HCT116 (cell line): Measurements from ENCODE around the gene TMEM74B. TPM values are rescaled to one million over a fixed set of nuclear protein-coding genes. Genes with fewer than 3 reads are reported as not detected.

Source experiments
- ATAC-seq: fragments of 200-7000 bp; cut with Tn5 transposase; 2 replicates; pipeline ENCODE4 v1.9.1; 2020; ENCODE audit warnings: mild to moderate bottlenecking, moderate library complexity
- BruUV-seq: library from RNA; stranded (reverse); fragments of 400-500 nt; replicated peaks from 2 replicates; lab custom pipeline; 2021; lab: Mats Ljungman, UMichigan
- CTCF ChIA-PET: fragments of 300-600 bp; sonication (Branson Sonifier 250); formaldehyde crosslinking; loops from one replicate; lab custom pipeline; 2021; ENCODE audit warnings: antibody characterized with exemption; lab: Charles Lee
- POLR2A ChIA-PET: fragments of 300-600, 350-600 bp; sonication (Branson Sonifier 250); formaldehyde crosslinking; loops from one replicate; lab custom pipeline; 2021; ENCODE audit warnings: antibody characterized with exemption; lab: Charles Lee
- RAD21 ChIA-PET, 2 experiments: fragments of 300-600 bp; sonication (Branson Sonifier 250); formaldehyde crosslinking; loops; one replicate each; lab custom pipeline; 2023; ENCODE audit warnings: low total read pairs in 2 of 2; ENCODE audit not compliant: uncharacterized antibody in 2 of 2, unreplicated experiment in 2 of 2, low non-redundant PET in 1 of 2; lab: Charles Lee
- DNase-seq: peaks from one replicate; pipeline ENCODE4 v3.0.0-alpha.2; 2010; ENCODE audit warnings: low read depth, low spot score
- H2AFZ ChIP-seq: fragments of 200-600 bp; shearing (Covaris generic), sonication (generic); 2 replicates; pipeline ENCODE4 v1.6.1; 2017; ENCODE audit warnings: low read depth, mixed run types, mixed read lengths, antibody characterized with exemption, low read length; ENCODE audit not compliant: poor library complexity, severe bottlenecking
- H3K27ac ChIP-seq: 2 replicates; pipeline ENCODE4 v1.5.1; 2012; ENCODE audit warnings: low read depth, low read length
- H3K27me3 ChIP-seq: fragments of 200-600 bp; sonication (generic); 2 replicates; pipeline ENCODE4 v1.6.1; 2016; ENCODE audit warnings: mixed run types, low read length, mixed read lengths; ENCODE audit not compliant: insufficient read depth
- H3K36me3 ChIP-seq, 2 experiments: fragments of 200-500 bp in 1 of 2; fragments of 200-600 bp in 1 of 2; sonication (Bioruptor generic) in 1 of 2; sonication (generic) in 1 of 2; 2 replicates each; pipeline versions ENCODE4 v1.5.1 to v1.6.1; 2014 to 2016; ENCODE audit warnings: low read length in 2 of 2, inconsistent platforms in 1 of 2, mixed read lengths in 1 of 2, mixed run types in 1 of 2; ENCODE audit not compliant: insufficient read depth in 2 of 2, control insufficient read depth in 1 of 2
- H3K4me1 ChIP-seq, 2 experiments: fragments of 200-600 bp in 1 of 2; sonication (generic) in 1 of 2; 2 replicates each; pipeline versions ENCODE4 v1.5.1 to v1.6.1; 2012 to 2017; ENCODE audit warnings: low read length in 2 of 2, inconsistent platforms in 1 of 2, mild to moderate bottlenecking in 1 of 2, mixed read lengths in 1 of 2, mixed run types in 1 of 2, moderate library complexity in 1 of 2; ENCODE audit not compliant: insufficient read depth in 2 of 2, control insufficient read depth in 1 of 2
- H3K4me2 ChIP-seq: fragments of 200-600 bp; sonication (generic); 2 replicates; pipeline ENCODE4 v1.6.1; 2017; ENCODE audit warnings: mixed run types, low read length, mixed read lengths
- H3K4me3 ChIP-seq, 2 experiments: fragments of 200-600 bp in 1 of 2; sonication (generic) in 1 of 2; replicated peaks in 1 of 2; 2 replicates each; pipeline ENCODE4 v1.5.1; 2011 to 2016; ENCODE audit warnings: low read length in 2 of 2, control low read depth in 1 of 2, low read depth in 1 of 2, mild to moderate bottlenecking in 1 of 2, mixed read lengths in 1 of 2, mixed run types in 1 of 2
- H3K79me2 ChIP-seq: fragments of 200-600 bp; sonication (generic); 2 replicates; pipeline ENCODE4 v1.6.1; 2017; ENCODE audit warnings: mild to moderate bottlenecking, mixed run types, low read length, moderate library complexity, mixed read lengths; ENCODE audit not compliant: insufficient read depth
- H3K9ac ChIP-seq: fragments of 200-600 bp; sonication (generic); 2 replicates; pipeline ENCODE4 v1.6.1; 2016; ENCODE audit warnings: low read length, mixed read lengths
- H3K9me2 ChIP-seq: fragments of 200-600 bp; sonication (generic), shearing (Covaris generic); 2 replicates; pipeline ENCODE4 v1.6.1; 2017; ENCODE audit warnings: mixed run types, mild to moderate bottlenecking, moderate library complexity; ENCODE audit not compliant: insufficient read depth
- H3K9me3 ChIP-seq, 2 experiments: fragments of 200-500 bp in 1 of 2; fragments of 200-600 bp in 1 of 2; sonication (Bioruptor generic) in 1 of 2; sonication (generic) in 1 of 2; 2 replicates each; pipeline ENCODE4 v1.6.1; 2014 to 2017; ENCODE audit warnings: low read length in 2 of 2, mixed read lengths in 2 of 2, inconsistent platforms in 1 of 2, low read depth in 1 of 2, mild to moderate bottlenecking in 1 of 2, mixed run types in 1 of 2, moderate library complexity in 1 of 2; ENCODE audit not compliant: control insufficient read depth in 1 of 2, insufficient read depth in 1 of 2
- H4K20me1 ChIP-seq: fragments of 200-600 bp; sonication (generic), shearing (Covaris generic); 2 replicates; pipeline ENCODE4 v1.6.1; 2017; ENCODE audit warnings: mixed run types, mild to moderate bottlenecking, moderate library complexity; ENCODE audit not compliant: insufficient read depth
- ATF3 ChIP-seq: IDR thresholded peaks from 2 replicates; pipeline ENCODE4 v1.6.1; 2012
- CBX3 ChIP-seq: IDR thresholded peaks from 2 replicates; pipeline ENCODE4 v1.6.1; 2012; ENCODE audit warnings: low read depth
- JUND ChIP-seq: IDR thresholded peaks from 2 replicates; pipeline ENCODE4 v1.6.1; 2012
- REST ChIP-seq: IDR thresholded peaks from 2 replicates; pipeline ENCODE4 v1.6.1; 2012; ENCODE audit warnings: low read depth
- SIN3A ChIP-seq: IDR thresholded peaks from 2 replicates; pipeline ENCODE4 v1.6.1; 2012; ENCODE audit warnings: low read depth
- YY1 ChIP-seq: IDR thresholded peaks from 2 replicates; pipeline ENCODE4 v1.6.1; 2011; ENCODE audit warnings: low read length, low read depth, moderate library complexity, mild to moderate bottlenecking; ENCODE audit not compliant: insufficient replicate concordance; ENCODE audit errors: extremely low read depth
- ZBTB33 ChIP-seq: IDR thresholded peaks from 2 replicates; pipeline ENCODE4 v1.6.1; 2011; ENCODE audit warnings: mild to moderate bottlenecking, low read length, moderate library complexity; ENCODE audit not compliant: insufficient replicate concordance; ENCODE audit errors: extremely low read depth
- intact Hi-C: fragments of 100-400 bp; cut with micrococcal nuclease; formaldehyde crosslinking; loops from 2 replicates; pipeline ENCODE4 v1.10.0; 2022
- total RNA-seq: library from RNA; stranded (reverse); gene quantifications from one replicate; pipeline ENCODE4 v1.2.1, GENCODE V29; 2021; ENCODE audit not compliant: unreplicated experiment

The TMEM74B gene
- total RNA-seq, 1 experiment from 2014 or later = 25.7 TPM

GRCh38 chr20:1199964-1200363 lies 15.2 kb upstream of the TMEM74B start:
- Histone ChIP-seq H3K79me2 (no peaks in the 10 kb centered on the region), H3K27ac (no peak overlapping the region), H3K9me2 (no peaks in the 10 kb centered on the region), H3K9me3 (no peaks in the 10 kb centered on the region), H3K27me3 (no peaks in the 10 kb centered on the region)
- ATAC-seq (no peak), DNase-seq (no peak)
- TF ChIP-seq REST (no peak), YY1 (no peak), JUND (no peak), ZBTB33 (no peak), SIN3A (no peak), CBX3 (no peak), ATF3 (no peak)
- TF ChIP-seq, all 23 proteins: peak for 0
- POLR2A ChIA-PET = no interaction called here
- no peak overlapping the region for H3K4me3 ChIP-seq
- intact Hi-C loops = no loop called here
- no TSS peak for BruUV-seq
- peaks cover 0 to 9% of the 10 kb centered on the region in 2 experiments; a peak in 1 of 4 replicates for H3K4me1 ChIP-seq
- CTCF ChIA-PET = interaction anchor here (2.0 kb wide), 1 partner anchor 13 kb away, joined by 5 read pairs; no protein-coding TSS in a partner anchor
- H3K4me2 ChIP-seq = no peak overlapping the region
- no peak overlapping the region for H2AFZ ChIP-seq
- H3K36me3 ChIP-seq = no peaks in the 10 kb centered on the region
- H3K9ac ChIP-seq = no peak overlapping the region
- RAD21 ChIA-PET = no interaction called here
- H4K20me1 ChIP-seq = no peaks in the 10 kb centered on the region
